Measurements from ENCODE around the gene SNPH. TPM values are rescaled to one million over a fixed set of nuclear protein-coding genes. Genes with fewer than 3 reads are reported as not detected.

Gene SNPH
- total RNA-seq, 1 experiment from 2014 or later, result 9.9 TPM

- no peak for DNase-seq (ENCODE audit: low read depth)
Observed at GRCh38 chr20:1287787-1288569, 21.9 kb downstream of the SNPH start.

GRCh38 chr20:1291191-1291741 is 25.2 kb downstream of the SNPH start:
- peak; percentile 49 for DNase-seq (ENCODE audit: low read depth)

- DNase-seq (ENCODE audit: low read depth), result no peak
Observed at GRCh38 chr20:1292620-1293019, 26.5 kb downstream of the SNPH start.

- no peak for DNase-seq (ENCODE audit: low read depth)
Observed at GRCh38 chr20:1293641-1294379, 27.7 kb downstream of the SNPH start.

GRCh38 chr20:1294497-1294896 is 28.4 kb downstream of the SNPH start:
- no peak for DNase-seq (ENCODE audit: low read depth)

GRCh38 chr20:1295276-1295930 is 29.3 kb downstream of the SNPH start:
- no peak for DNase-seq (ENCODE audit: low read depth)

- DNase-seq (ENCODE audit: low read depth), result no peak
Observed at GRCh38 chr20:1296117-1296610, 30.1 kb downstream of the SNPH start.

GRCh38 chr20:1296922-1297321 is 30.8 kb downstream of the SNPH start:
- DNase-seq (ENCODE audit: low read depth), result no peak

- DNase-seq (ENCODE audit: low read depth), result no peak
Observed at GRCh38 chr20:1297486-1297885, 31.4 kb downstream of the SNPH start.

- DNase-seq (ENCODE audit: low read depth), result no peak
Observed at GRCh38 chr20:1298166-1298565, 32.1 kb downstream of the SNPH start.

- DNase-seq (ENCODE audit: low read depth), result no peak
Observed at GRCh38 chr20:1298888-1299511, 32.9 kb downstream of the SNPH start.

GRCh38 chr20:1299522-1299921 is 33.4 kb downstream of the SNPH start:
- peak; percentile 23 for DNase-seq (ENCODE audit: low read depth)

- no peak for DNase-seq (ENCODE audit: low read depth)
Observed at GRCh38 chr20:1300083-1300840, 34.2 kb downstream of the SNPH start.

- peak; percentile 84 for DNase-seq (ENCODE audit: low read depth)
Observed at GRCh38 chr20:1301031-1301529, 35.0 kb downstream of the SNPH start.

- DNase-seq (ENCODE audit: low read depth), result peak; percentile 93
Observed at GRCh38 chr20:1302685-1303541, 36.8 kb downstream of the SNPH start.

- no peak for DNase-seq (ENCODE audit: low read depth)
Observed at GRCh38 chr20:1304710-1305515, 38.8 kb downstream of the SNPH start.

- DNase-seq (ENCODE audit: low read depth), result no peak
Observed at GRCh38 chr20:1305712-1306111, 39.6 kb downstream of the SNPH start.

- DNase-seq (ENCODE audit: low read depth), result no peak
Observed at GRCh38 chr20:1306316-1307135, 40.4 kb downstream of the SNPH start.
